Suprapubic skin (tissue), 4 donors: Measurements from ENCODE around the gene DOCK8.

Experiments
- CTCF ChIP-seq, 2 donors: fragments of 200-600 bp in 1 of 2; fragments of 450-650 bp in 1 of 2; sonication (generic) in 1 of 2; IDR thresholded peaks; one replicate each; pipeline ENCODE4 v1.5.1; 2016 to 2019; ENCODE audit warnings: antibody characterized with exemption in 2 of 2, mild to moderate bottlenecking in 1 of 2, moderate library complexity in 1 of 2
- POLR2A ChIP-seq, 2 donors: fragments of 450-650 bp; IDR thresholded peaks; one replicate each; pipeline ENCODE4 v1.6.1; 2017; ENCODE audit warnings: antibody characterized with exemption in 2 of 2, mild to moderate bottlenecking in 2 of 2, moderate library complexity in 2 of 2
- POLR2AphosphoS5 ChIP-seq, 3 donors: sonication (generic); formaldehyde crosslinking; IDR thresholded peaks; one replicate each; pipeline ENCODE4 v1.6.1; 2017; ENCODE audit warnings: antibody characterized with exemption in 3 of 3

- no peak for TF ChIP-seq CTCF (IDR thresholded peaks at IDR 0.05)
- no peak for TF ChIP-seq POLR2A (IDR thresholded peaks at IDR 0.05)
- no peak for TF ChIP-seq POLR2AphosphoS5 (IDR thresholded peaks at IDR 0.05)
Observed at GRCh38 chr9:378263-378662, 163.6 kb downstream of the DOCK8 start.
